ENCODE results near the gene CECR2.

GRCh38 chr22:17549655-17550054 is 180.4 kb downstream of the CECR2 start:
- TF ChIP-seq CTCF (IDR thresholded peaks at IDR 0.05) = no peak
- no peak for TF ChIP-seq EZH2 (IDR thresholded peaks at IDR 0.05)
- no peak for TF ChIP-seq EZH2phosphoT487 (IDR thresholded peaks at IDR 0.05)

Data from neural progenitor cell (in vitro differentiated cells).